Measurements from ENCODE around the gene LAMA3.

DNA sequence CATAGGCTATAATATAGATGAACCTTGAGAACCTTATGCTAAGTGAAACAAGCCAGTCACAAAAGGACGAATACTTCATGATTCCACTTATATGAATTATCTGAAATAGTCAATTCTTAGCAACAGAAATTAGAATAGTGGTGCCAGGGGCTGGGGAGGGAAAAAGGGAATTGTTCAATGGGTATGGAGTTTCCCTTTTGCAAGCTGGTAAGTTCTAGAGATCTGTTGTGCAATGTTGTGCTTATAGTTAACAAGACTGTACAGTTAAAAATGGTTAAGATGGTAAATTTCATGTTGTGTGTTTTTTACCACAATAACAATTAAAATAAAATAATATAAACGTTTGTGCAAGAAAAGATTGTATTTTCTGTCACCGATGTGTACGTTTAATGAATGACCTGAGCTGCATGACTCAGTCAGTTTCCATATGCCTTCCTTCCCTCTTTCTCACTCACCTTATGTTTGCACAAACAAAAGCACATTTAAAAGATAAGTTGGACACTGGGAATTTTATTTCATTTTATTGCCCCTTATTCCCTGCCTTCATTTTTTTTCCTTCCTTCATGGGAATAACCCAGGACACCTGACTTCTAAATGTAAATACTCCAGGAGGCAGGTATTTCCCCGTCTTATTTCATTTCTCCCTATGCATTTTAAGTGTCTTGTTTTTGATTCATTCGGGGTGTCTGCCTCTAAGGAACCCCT, 181.6 kb downstream of the LAMA3 start:
- TF ChIP-seq POLR2A (IDR thresholded peaks at IDR 0.05; ENCODE audit: low read depth, low read length), result no peak
- TF ChIP-seq POLR2AphosphoS5 (IDR thresholded peaks at IDR 0.05; ENCODE audit: low read depth, low read length), result no peak

Measured in GM12891 (cell line).